Peyer's patch (tissue), 4 donors: Measurements from ENCODE around the gene FOXC2.

Source experiments
- POLR2A ChIP-seq, 2 donors: fragments of 450-650 bp; IDR thresholded peaks; one replicate each; pipeline ENCODE4 v1.5.1; 2017; ENCODE audit warnings: antibody characterized with exemption in 2 of 2, mild to moderate bottlenecking in 2 of 2, moderate library complexity in 2 of 2
- TF ChIP-seq, protein P1 (sequence below), 6 experiments: fragments of 450-650 bp in 4 of 6; fragments of 200-600 bp in 2 of 6; sonication (generic) in 1 of 6; IDR thresholded peaks; one replicate each; pipeline ENCODE4 v1.5.1; 2017 to 2019; ENCODE audit warnings: antibody characterized with exemption in 6 of 6, mild to moderate bottlenecking in 3 of 6, moderate library complexity in 1 of 6

DNA sequence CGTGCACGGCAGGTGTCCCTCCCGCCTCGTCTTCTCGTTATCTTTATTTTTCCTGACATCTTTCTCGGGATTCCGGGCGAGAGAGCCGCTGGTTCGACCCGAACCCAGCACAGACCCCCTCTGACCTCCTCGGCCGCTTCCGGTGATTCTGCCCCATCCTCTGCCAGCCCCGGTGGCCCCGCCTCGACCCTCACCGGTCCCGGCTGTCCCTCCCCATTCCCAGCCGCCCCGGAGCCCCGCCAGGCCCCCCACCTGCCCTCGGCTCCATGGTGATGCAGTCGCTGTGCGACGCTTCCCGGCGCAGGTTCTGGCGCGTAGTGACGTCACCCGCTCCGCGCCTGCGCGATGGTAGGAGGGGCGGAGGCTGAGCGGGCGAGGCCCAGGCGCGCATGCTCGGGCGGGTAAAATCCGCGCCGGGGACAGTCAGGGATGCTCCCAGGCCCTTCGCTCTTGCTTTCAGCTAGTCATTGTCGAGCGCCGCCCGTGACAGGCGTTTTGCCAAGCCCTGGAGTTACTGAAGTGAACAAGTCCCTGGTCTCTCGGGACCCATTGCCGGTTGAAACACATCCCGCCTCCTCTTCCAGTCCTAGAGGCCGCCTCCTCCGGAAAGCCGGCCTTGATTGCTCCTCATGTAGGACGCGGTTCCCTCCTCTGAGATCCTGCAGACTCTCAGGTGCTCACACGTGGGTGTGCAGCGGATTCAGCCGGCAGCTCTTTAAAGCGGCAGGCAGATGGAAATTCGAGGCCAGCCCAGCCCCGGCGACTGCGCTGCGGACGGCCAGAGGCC, 11.5 kb upstream of the FOXC2 start, which contains the start of gene MTHFSD:
- TF ChIP-seq, protein P1, sequence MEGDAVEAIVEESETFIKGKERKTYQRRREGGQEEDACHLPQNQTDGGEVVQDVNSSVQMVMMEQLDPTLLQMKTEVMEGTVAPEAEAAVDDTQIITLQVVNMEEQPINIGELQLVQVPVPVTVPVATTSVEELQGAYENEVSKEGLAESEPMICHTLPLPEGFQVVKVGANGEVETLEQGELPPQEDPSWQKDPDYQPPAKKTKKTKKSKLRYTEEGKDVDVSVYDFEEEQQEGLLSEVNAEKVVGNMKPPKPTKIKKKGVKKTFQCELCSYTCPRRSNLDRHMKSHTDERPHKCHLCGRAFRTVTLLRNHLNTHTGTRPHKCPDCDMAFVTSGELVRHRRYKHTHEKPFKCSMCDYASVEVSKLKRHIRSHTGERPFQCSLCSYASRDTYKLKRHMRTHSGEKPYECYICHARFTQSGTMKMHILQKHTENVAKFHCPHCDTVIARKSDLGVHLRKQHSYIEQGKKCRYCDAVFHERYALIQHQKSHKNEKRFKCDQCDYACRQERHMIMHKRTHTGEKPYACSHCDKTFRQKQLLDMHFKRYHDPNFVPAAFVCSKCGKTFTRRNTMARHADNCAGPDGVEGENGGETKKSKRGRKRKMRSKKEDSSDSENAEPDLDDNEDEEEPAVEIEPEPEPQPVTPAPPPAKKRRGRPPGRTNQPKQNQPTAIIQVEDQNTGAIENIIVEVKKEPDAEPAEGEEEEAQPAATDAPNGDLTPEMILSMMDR (IDR thresholded peaks at IDR 0.05): no peak
- TF ChIP-seq POLR2A (IDR thresholded peaks at IDR 0.05): peak; percentile 42 to 69
